ENCODE data around the gene SEC14L5.

SEC14L5 gene

DNA sequence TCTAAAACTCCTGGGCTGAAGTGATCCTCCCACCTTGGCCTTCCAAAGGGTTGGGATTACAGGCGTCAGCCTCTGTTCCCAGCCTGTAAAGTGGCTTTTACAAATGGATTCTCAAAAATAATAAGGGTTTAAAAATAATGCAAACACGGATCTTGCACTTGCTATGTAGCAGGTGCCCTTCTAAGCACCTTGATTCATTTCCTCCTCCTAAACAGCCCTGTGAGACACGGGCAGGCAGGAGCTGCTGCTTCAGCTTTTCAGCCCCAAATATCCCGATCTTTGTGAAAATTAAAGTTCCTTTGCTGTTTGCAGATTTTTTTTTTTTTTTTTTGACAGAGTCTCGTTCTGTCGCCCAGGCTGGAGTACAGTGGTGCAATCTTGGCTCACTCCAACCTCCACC is 43.9 kb downstream of the SEC14L5 start:
- Histone ChIP-seq H3K27ac (ENCODE audit: low read depth, low read length, poor library complexity, severe bottlenecking) (no peak overlapping the region), H3K79me2 (ENCODE audit: insufficient read depth, low read length) (no peaks in the 10 kb centered on the region), H3K36me3 (ENCODE audit: insufficient read depth, low read length) (no peaks in the 10 kb centered on the region), H3K9me2 (ENCODE audit: low read depth, low read length) (no peaks in the 10 kb centered on the region), H4K20me1 (ENCODE audit: insufficient read depth, low read length) (no peaks in the 10 kb centered on the region), H2AFZ (ENCODE audit: low read length) (no peak overlapping the region), H3K4me1 (ENCODE audit: insufficient read depth, low read length, severe bottlenecking) (no peaks in the 10 kb centered on the region), H3F3A (ENCODE audit: insufficient read depth, low read length) (no peaks in the 10 kb centered on the region), H3K4me2 (ENCODE audit: low read length) (no peak overlapping the region), H3K4me3 (ENCODE audit: low read depth, low read length, poor library complexity, severe bottlenecking) (no peak overlapping the region), H3K9ac (ENCODE audit: low read length) (no peak overlapping the region), H3K9me3 (ENCODE audit: low read length) (no peaks in the 10 kb centered on the region), H3K27me3 (ENCODE audit: insufficient read depth, low read length) (0 out of 2 replicates have a peak, but pooled peaks cover 4% of the 10 kb centered on the region)
- no peak for TF ChIP-seq CTCF (IDR thresholded peaks at IDR 0.05; ENCODE audit: low read length)
- TF ChIP-seq EZH2 (IDR thresholded peaks at IDR 0.05; ENCODE audit: borderline replicate concordance, low read length), result no peak

DNA sequence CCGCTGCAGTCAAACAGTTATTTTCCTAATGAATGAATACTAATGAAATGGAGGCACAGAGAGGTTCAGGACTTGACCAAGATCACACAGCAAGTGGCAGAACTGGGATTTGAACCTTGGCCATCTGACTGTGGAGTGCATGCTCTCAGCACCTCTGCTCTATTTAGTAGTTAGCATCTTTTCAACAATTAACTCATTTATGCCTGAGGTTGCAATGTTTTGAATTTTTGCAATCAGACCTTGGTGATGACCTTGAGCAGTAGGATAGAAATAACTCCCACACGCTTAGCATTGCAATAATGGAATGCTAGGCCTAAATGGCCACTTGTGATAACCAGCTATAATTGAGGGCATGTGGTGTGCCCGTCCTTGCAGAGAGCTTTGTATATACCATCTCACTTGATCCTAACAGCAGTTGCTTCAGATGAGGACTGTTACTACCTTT is 44.6 kb downstream of the SEC14L5 start:
- Histone ChIP-seq H3K4me3 (ENCODE audit: low read depth, low read length, poor library complexity, severe bottlenecking) (no peak overlapping the region), H3K27me3 (ENCODE audit: insufficient read depth, low read length) (0 out of 2 replicates have a peak, but pooled peaks cover 4% of the 10 kb centered on the region), H3K36me3 (ENCODE audit: insufficient read depth, low read length) (no peaks in the 10 kb centered on the region), H3F3A (ENCODE audit: insufficient read depth, low read length) (no peaks in the 10 kb centered on the region), H3K4me1 (ENCODE audit: insufficient read depth, low read length, severe bottlenecking) (no peaks in the 10 kb centered on the region), H3K9me3 (ENCODE audit: low read length) (no peaks in the 10 kb centered on the region), H2AFZ (ENCODE audit: low read length) (no peak overlapping the region), H4K20me1 (ENCODE audit: insufficient read depth, low read length) (no peaks in the 10 kb centered on the region), H3K79me2 (ENCODE audit: insufficient read depth, low read length) (no peaks in the 10 kb centered on the region), H3K9ac (ENCODE audit: low read length) (no peak overlapping the region), H3K27ac (ENCODE audit: low read depth, low read length, poor library complexity, severe bottlenecking) (no peak overlapping the region), H3K9me2 (ENCODE audit: low read depth, low read length) (no peaks in the 10 kb centered on the region), H3K4me2 (ENCODE audit: low read length) (no peak overlapping the region)
- TF ChIP-seq EZH2 (IDR thresholded peaks at IDR 0.05; ENCODE audit: borderline replicate concordance, low read length), result no peak
- TF ChIP-seq CTCF (IDR thresholded peaks at IDR 0.05; ENCODE audit: low read length), result no peak

DNA sequence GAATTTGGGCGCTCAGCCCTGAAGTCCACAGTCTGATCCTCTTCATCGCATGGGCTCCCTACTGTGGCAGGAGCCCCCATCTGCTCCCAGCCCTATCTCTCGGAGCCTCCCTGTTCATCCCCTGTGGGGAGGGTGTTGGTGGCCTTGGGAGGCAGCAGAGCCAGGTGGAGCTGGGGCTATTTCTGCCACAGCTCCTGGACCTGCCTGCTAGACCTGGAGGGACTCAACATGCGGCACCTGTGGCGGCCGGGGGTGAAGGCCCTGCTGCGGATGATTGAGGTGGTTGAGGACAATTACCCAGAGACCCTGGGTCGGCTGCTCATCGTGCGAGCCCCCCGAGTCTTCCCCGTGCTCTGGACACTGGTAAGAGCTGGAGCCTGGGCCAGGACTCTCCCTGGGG is 45.1 kb downstream of the SEC14L5 start:
- H3K9me2 ChIP-seq (ENCODE audit: low read depth, low read length), result no peaks in the 10 kb centered on the region
- no peak overlapping the region for H3K9ac ChIP-seq (ENCODE audit: low read length)
- H3F3A ChIP-seq (ENCODE audit: insufficient read depth, low read length), result no peaks in the 10 kb centered on the region
- H3K79me2 ChIP-seq (ENCODE audit: insufficient read depth, low read length), result no peaks in the 10 kb centered on the region
- H3K9me3 ChIP-seq (ENCODE audit: low read length), result no peaks in the 10 kb centered on the region
- H2AFZ ChIP-seq (ENCODE audit: low read length), result no peak overlapping the region
- no peaks in the 10 kb centered on the region for H4K20me1 ChIP-seq (ENCODE audit: insufficient read depth, low read length)
- TF ChIP-seq EZH2 (IDR thresholded peaks at IDR 0.05; ENCODE audit: borderline replicate concordance, low read length) (no peak), CTCF (IDR thresholded peaks at IDR 0.05; ENCODE audit: low read length) (no peak)
- no peaks in the 10 kb centered on the region for H3K36me3 ChIP-seq (ENCODE audit: insufficient read depth, low read length)
- no peaks in the 10 kb centered on the region for H3K4me1 ChIP-seq (ENCODE audit: insufficient read depth, low read length, severe bottlenecking)
- H3K27me3 ChIP-seq (ENCODE audit: insufficient read depth, low read length), result 0 out of 2 replicates have a peak, but pooled peaks cover 4% of the 10 kb centered on the region
- H3K27ac ChIP-seq (ENCODE audit: low read depth, low read length, poor library complexity, severe bottlenecking), result no peak overlapping the region
- no peak overlapping the region for H3K4me3 ChIP-seq (ENCODE audit: low read depth, low read length, poor library complexity, severe bottlenecking)
- H3K4me2 ChIP-seq (ENCODE audit: low read length), result no peak overlapping the region
